GM13977 (cell line): ENCODE data around the gene ARHGEF3.

Experiments used
- DNase-seq: peaks from one replicate; pipeline ENCODE4 v3.0.0; 2012; ENCODE audit warnings: low spot score
- CTCF ChIP-seq: IDR thresholded peaks from 2 replicates; pipeline ENCODE4 v1.5.1; 2012; ENCODE audit warnings: mild to moderate bottlenecking, control low read depth; ENCODE audit not compliant: insufficient read depth; ENCODE audit errors: extremely low read depth, missing control alignments
- in situ Hi-C: fragments of 300-500 bp; cut with MboI; formaldehyde crosslinking; loops from one replicate; pipeline ENCODE4 v1.12.0; 2022; ENCODE audit warnings: low sequenced_read_pairs, low pct_unique_long_range_greater_than_20kb, mixed read lengths, inconsistent platforms; ENCODE audit not compliant: unreplicated experiment

Gene ARHGEF3

GRCh38 chr3:56680054-56680580 lies 121.6 kb downstream of the ARHGEF3 start:
- in situ Hi-C loops, result no loop called here
- no peak for DNase-seq

More at GRCh38 chr3:56680054-56680580, 121.6 kb downstream of the ARHGEF3 start:
- TF ChIP-seq CTCF, result no peak
